DMS 273 (cell line): ENCODE data around the gene COL15A1.
"Not testable (repeated sequence)": the region's sequence is repeated elsewhere in the genome, so short reads cannot be mapped to it uniquely, and the experiment has no call there.

Experiments used
- DNase-seq: peaks from one replicate; lab custom pipeline; 2025; ENCODE audit not compliant: unreplicated experiment; lab: John Stamatoyannopoulos, UW

The COL15A1 gene

DNA sequence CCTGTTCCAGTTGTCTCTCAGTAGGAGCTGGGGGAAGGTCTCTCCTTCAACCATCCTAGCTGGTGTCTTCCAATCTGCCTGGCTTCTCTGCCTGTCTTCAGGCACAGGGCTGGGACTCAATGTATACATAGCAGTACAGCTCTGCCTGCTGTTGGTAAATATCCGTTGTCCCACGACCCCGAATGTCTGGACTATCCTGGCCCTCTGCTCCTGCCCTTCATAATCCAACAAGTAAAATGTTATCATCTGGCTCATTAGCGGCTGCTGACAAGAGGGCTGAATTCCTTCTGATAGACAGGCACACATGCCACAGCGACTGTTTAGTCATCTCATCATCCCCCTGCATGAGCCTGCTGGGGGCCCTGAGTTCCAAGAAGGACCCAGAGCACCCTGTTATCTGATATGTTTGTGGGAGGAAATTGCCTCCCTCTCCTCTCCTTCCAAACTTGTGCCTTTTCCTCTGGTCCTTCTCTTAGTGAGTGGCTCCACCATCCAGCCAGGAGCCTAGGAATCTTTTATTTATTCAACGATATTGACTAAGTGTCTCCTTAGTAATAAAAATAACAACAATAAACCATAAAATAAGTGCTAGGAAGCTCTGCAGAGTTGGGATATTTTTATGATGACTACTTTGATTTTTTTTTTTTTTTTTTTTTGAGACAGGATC, 131.7 kb downstream of the COL15A1 start:
- no peak for DNase-seq

GRCh38 chr9:99076030-99076429, 132.3 kb downstream of the COL15A1 start:
- DNase-seq = no peak

GRCh38 chr9:99076483-99077171, 132.9 kb downstream of the COL15A1 start:
- no peak for DNase-seq

GRCh38 chr9:99078717-99079116, 135.0 kb downstream of the COL15A1 start:
- DNase-seq = no peak

GRCh38 chr9:99079542-99079941, 135.8 kb downstream of the COL15A1 start:
- DNase-seq = no peak

DNA sequence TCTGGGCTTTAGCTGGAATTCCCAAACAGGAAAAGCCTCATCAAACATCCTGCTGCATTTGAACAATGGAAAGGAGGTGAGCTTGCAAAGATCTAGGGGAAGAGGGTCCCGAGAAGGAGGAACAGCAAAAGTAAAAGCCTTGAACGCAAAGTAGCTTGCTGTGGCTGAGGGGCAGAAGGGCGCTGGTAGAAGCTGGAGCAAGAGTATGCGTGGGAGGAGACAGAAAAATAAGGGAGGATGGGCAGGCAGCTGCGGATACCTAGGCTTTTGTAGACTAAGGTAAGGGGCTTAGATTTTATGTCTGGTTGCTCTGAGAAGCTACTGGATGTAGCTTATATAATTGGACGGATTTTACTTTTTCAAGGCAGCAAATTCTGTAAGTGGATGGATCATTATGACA, 139.3 kb downstream of the COL15A1 start:
- no peak for DNase-seq

DNA sequence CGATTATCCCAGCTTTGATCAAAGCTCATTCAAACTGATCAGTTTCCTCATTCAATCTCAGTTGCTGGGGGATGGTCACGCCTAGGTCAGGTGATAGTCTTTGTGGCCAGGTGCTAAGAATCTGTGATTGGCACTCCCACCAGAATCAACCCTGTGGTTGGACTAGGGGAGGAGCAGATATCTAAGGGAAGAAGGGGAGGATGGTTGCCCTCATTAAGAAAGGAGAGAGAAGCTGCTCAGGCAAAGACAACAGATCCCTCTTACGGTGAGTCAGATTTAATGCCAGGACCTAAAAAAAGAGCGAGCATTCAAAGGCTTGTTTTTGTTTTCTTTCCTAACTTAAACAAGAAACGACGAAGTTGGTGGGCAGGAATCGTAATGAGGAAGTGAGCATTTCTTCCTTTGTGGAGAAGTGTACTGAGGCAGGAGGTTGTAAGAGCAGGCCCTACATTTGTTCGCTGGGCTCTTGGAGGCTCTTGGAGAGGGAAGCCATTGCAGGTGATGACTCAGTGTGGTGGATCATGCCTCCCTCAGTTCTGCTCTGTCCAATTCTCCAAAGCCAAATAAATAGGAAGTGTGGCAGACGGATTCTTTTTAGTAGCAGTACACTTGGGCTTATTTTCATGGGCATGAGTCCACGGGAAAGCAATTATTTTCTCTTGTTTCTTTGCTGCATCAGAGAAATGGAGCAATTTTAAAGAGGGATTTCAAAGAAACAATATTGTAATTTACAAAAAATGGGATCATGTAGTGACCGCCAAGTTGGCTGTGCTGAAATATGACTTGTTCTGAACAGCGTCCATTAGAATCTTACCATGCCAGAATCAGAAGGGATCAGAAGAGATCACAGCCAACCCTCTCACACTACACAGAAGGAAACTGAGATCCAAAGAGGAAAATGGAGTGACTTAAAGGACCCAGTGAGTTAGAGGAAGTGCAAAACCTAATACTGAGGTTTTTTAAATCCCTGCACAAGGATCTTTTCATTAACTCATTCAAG, 142.5 kb downstream of the COL15A1 start:
- DNase-seq = no peak

DNA sequence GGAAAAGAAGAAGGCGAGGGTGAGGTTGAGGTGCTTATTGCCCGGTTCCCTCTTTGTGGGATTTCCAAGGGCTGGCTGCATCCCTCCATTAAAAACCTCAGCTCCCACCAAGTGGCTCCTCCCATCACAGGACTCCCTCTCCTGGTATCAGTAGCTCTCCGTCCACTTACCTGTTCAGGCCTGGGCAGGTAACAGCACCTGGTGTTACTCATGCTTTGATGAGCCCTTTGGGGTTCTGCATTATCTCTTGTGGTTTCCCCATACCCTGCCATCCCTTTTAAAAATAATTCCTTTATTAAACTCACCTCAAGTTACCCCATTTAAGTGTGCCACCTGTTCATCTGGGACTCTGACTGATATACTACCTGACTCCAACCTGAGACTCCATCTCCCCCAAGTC, 143.8 kb downstream of the COL15A1 start:
- DNase-seq = no peak

GRCh38 chr9:99090336-99091130, 146.8 kb downstream of the COL15A1 start:
- no peak for DNase-seq

DNA sequence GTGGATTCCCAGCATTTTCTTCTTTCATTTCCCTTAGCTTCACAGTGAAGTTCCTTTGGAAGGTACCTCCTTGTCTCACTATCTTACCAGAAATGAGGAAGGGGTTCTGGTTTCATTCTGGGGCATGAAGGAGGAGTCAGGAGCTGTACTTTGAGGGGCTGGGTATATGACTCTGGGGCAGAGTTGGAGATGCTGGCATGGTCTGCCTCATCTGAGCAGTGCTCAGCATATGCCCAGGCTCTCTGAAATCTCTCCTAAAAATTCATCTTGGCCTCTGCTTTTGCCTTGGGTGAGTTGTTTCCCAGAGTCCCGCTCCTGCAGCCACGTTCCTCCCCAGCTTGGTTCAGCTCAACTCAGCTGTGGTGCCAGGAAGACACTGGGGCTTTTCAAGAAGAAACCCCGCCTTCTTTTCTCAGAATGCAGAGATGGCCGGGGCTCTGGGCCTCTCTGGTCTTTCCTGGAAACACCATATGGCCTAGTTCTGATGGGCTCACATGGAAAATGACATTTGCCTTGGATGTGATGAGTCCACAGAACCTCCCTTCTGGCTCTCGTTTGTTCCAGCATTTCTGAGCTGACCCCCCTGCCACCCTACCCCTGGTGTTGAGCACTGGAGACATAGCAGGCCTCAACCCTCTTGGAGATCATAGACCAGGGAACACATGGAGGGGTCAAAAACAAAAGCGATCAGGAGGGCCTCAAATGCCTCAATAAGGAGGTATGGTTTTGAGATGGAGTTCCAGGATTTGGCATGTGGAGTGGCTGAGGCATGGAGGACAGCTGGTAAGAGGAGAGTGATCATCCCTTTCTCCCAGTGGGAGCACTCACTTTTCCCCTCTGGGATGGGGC, 149.2 kb downstream of the COL15A1 start:
- DNase-seq = no peak

DNA sequence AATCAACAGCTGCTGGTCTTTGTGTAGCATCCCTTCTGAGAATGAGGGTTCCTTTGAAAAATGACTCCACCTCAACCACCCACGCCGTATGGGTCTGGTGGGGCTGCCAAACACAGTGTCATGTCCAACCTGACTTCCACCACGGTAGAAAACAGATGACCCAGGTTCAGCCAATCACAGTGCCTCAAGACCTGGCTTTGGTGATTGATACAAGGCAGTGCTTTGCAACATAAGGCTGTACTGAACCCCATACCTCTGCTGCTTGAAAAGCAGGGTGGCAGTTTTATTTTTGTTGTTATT, 149.7 kb downstream of the COL15A1 start:
- DNase-seq = no peak

DNA sequence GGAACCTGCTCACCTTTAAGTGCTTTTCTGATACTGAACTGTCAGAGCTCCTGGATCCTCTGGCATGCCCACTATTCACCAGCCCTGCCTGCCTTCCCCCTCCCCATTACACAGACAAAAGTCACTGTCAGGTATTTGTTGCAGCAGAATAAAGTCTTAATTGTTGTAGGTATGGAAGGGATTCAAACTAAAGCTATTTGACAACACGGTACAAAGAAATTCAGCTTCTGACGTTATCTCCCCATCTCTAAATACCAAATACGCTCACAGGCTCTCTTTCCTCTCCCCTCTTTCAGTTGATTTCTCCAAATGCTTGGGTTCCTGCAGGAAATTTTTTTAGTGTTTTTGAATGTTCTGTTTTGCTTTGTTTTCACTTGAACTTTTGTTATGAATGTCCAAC, 151.9 kb downstream of the COL15A1 start:
- no peak for DNase-seq

- no peak for DNase-seq
Observed at GRCh38 chr9:99096409-99096808, 152.7 kb downstream of the COL15A1 start.

DNA sequence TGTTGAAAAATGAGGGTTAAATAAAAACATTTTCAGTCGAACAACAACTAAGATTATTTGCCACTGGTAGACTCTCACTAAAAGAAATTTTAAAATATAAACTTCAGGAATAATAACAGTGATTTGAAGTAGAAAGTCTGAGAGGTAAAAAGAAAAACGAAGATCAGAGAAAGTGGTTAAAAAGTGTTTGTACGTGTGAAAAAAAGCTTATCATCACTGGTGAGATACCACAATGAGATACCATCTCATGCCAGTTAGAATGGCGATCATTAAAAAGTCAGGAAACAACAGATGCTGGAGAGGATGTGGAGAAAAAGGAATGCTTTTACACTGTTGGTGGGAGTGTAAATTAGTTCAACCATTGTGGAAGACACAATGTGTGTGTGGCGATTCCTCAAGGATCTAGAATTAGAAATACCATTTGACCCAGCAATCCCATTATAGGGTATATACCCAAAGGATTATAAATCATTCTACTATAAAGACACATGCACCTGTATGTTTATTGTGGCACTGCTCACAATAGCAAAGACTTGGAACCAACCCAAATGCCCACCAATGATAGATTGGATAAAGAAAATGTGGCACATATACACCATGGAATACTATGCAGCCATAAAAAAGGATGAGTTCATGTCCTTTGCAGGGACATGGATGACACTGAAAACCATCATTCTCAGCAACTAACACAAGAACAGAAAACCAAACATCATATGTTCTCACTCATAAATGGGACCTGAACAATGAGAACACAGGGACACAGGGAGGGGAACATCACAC, 156.3 kb downstream of the COL15A1 start:
- DNase-seq = not testable (repeated sequence)

DNA sequence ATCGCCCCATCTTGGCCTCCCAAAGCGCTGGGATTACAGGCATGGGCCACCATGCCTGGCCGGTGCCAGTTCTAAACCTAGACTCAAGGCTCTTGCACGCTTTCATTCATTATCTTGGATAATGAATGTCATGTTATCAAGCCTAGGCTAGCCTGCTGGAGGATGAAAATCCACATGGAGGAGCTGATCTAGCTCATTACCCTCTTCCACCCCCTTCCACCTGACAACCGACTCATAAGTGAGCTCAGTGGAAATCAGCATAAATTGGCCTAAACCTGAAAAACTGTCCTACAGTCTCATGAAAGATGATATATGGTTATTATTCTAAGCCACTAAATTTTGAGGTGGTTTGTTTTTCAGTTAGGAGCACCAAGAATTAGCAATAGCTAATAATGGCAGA, 157.6 kb downstream of the COL15A1 start:
- no peak for DNase-seq

GRCh38 chr9:99101812-99102211, 158.1 kb downstream of the COL15A1 start:
- no peak for DNase-seq

GRCh38 chr9:99103054-99103895, 159.6 kb downstream of the COL15A1 start:
- no peak for DNase-seq

DNA sequence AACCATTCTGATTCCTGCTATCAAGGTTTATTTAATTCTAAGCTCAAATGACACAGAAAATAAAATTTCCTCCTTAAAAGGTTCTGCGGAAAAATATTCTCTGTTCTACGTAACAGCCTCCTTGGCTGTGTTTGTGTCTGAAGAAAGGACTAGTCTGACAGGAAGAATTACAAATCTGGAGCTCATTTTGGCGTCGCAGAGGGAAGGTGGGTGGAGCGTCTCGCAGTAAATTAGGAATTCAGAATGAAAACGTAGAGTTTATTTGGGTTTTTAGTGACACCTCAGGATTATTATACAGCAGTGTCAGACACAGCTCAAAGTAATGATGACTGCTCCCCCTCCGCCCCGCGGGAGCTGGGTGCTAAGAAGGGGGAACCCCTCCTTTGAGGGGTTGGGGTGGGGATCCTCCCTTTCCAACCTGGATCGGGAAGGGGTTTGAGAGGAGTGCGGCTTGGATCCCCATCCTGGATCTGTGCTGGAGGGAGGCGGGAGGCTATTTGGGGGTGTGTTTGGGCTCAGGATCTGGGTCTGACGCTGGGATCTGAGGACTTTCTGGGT, 160.3 kb downstream of the COL15A1 start:
- DNase-seq = no peak
